WERI-Rb-1 (cell line): ENCODE results near the gene CAV2.

Source experiments
- DNase-seq: peaks from one replicate; pipeline ENCODE4 v3.0.0-alpha.2; 2020
- H3K27ac ChIP-seq: fragments of 250-450 bp; sonication (Bioruptor Pico); 2 replicates; pipeline ENCODE4 v1.5.1; 2020; ENCODE audit warnings: mild to moderate bottlenecking, moderate library complexity
- H3K27me3 ChIP-seq: fragments of 250-450 bp; sonication (Bioruptor Pico); 2 replicates; pipeline ENCODE4 v1.5.1; 2021; ENCODE audit warnings: mild to moderate bottlenecking, low read depth, moderate library complexity; ENCODE audit not compliant: insufficient read depth, severe bottlenecking
- H3K36me3 ChIP-seq: fragments of 250-450 bp; sonication (Bioruptor Pico); 2 replicates; pipeline ENCODE4 v1.5.1; 2020; ENCODE audit warnings: mild to moderate bottlenecking, moderate library complexity
- H3K4me3 ChIP-seq: 2 replicates; pipeline ENCODE4 v1.5.1; 2011; ENCODE audit warnings: low read depth, mild to moderate bottlenecking, control low read depth, low read length
- H3K9me3 ChIP-seq: fragments of 250-450 bp; sonication (Bioruptor Pico); 2 replicates; pipeline ENCODE4 v1.5.1; 2021; ENCODE audit warnings: mild to moderate bottlenecking, moderate library complexity; ENCODE audit not compliant: severe bottlenecking
- TF ChIP-seq, protein P1 (sequence below): IDR thresholded peaks from 2 replicates; pipeline ENCODE4 v1.5.1; 2011; ENCODE audit warnings: low read depth, mild to moderate bottlenecking, control low read depth, inconsistent platforms, low read length

The CAV2 gene

GRCh38 chr7:116505278-116505677 lies 5.7 kb downstream of the CAV2 start:
- peaks cover 59% of the 10 kb centered on the region for H3K27me3 ChIP-seq
- no peak overlapping the region for H3K4me3 ChIP-seq
- TF ChIP-seq, protein P1, sequence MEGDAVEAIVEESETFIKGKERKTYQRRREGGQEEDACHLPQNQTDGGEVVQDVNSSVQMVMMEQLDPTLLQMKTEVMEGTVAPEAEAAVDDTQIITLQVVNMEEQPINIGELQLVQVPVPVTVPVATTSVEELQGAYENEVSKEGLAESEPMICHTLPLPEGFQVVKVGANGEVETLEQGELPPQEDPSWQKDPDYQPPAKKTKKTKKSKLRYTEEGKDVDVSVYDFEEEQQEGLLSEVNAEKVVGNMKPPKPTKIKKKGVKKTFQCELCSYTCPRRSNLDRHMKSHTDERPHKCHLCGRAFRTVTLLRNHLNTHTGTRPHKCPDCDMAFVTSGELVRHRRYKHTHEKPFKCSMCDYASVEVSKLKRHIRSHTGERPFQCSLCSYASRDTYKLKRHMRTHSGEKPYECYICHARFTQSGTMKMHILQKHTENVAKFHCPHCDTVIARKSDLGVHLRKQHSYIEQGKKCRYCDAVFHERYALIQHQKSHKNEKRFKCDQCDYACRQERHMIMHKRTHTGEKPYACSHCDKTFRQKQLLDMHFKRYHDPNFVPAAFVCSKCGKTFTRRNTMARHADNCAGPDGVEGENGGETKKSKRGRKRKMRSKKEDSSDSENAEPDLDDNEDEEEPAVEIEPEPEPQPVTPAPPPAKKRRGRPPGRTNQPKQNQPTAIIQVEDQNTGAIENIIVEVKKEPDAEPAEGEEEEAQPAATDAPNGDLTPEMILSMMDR = no peak
- DNase-seq = no peak
- no peaks in the 10 kb centered on the region for H3K36me3 ChIP-seq
- no peaks in the 10 kb centered on the region for H3K9me3 ChIP-seq
- H3K27ac ChIP-seq = no peak overlapping the region

DNA sequence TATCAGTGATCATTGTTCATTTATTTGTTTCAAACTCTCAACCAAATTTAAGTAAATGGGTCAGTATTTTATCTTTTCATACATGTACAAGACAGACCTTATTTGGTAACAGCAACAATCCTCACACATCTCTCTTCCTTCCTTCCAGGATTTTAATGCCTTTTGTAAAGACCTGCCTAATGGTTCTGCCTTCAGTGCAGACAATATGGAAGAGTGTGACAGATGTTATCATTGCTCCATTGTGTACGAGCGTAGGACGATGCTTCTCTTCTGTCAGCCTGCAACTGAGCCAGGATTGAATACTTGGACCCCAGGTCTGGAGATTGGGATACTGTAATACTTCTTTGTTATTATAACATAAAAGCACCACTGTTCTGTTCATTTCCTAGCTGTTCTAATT lies 6.3 kb downstream of the CAV2 start:
- DNase-seq = no peak

GRCh38 chr7:116509982-116510579 lies 10.5 kb downstream of the CAV2 start:
- DNase-seq = no peak
- Histone ChIP-seq H3K4me3 (no peak overlapping the region), H3K27ac (no peak overlapping the region)

More for the DNA sequence above, 6.3 kb downstream of the CAV2 start:
- Histone ChIP-seq H3K27me3 (peaks cover 59% of the 10 kb centered on the region), H3K27ac (no peak overlapping the region), H3K36me3 (no peaks in the 10 kb centered on the region), H3K9me3 (no peaks in the 10 kb centered on the region), H3K4me3 (no peak overlapping the region)
- TF ChIP-seq, protein P1 = no peak

DNA sequence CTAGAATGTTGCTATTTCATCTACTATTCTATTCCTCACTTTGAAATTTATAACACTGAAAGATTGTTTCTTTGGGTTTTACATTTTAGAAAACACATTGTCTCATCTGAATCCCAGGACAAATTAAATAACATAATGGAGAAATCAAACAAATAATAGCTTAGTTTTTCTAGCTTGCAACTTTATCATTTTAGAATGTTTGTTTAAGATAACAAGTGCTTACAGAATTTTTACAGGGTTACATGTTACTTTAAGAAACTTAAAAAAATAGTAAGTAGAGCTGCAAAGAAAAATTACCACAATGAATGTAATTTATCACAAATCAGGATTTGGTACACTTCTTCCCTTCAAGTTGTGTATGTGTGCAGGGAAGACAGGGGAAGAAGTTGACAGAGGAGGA lies 11.3 kb downstream of the CAV2 start:
- H3K36me3 ChIP-seq = no peaks in the 10 kb centered on the region
- no peak overlapping the region for H3K4me3 ChIP-seq
- H3K27me3 ChIP-seq = peaks cover 62% of the 10 kb centered on the region
- no peak overlapping the region for H3K27ac ChIP-seq
- TF ChIP-seq, protein P1 = no peak
- H3K9me3 ChIP-seq = no peaks in the 10 kb centered on the region
- no peak for DNase-seq

More at GRCh38 chr7:116509982-116510579, 10.5 kb downstream of the CAV2 start:
- Histone ChIP-seq H3K36me3 (no peaks in the 10 kb centered on the region), H3K27me3 (peaks cover 62% of the 10 kb centered on the region), H3K9me3 (no peaks in the 10 kb centered on the region)
- TF ChIP-seq, protein P1 = no peak

DNA sequence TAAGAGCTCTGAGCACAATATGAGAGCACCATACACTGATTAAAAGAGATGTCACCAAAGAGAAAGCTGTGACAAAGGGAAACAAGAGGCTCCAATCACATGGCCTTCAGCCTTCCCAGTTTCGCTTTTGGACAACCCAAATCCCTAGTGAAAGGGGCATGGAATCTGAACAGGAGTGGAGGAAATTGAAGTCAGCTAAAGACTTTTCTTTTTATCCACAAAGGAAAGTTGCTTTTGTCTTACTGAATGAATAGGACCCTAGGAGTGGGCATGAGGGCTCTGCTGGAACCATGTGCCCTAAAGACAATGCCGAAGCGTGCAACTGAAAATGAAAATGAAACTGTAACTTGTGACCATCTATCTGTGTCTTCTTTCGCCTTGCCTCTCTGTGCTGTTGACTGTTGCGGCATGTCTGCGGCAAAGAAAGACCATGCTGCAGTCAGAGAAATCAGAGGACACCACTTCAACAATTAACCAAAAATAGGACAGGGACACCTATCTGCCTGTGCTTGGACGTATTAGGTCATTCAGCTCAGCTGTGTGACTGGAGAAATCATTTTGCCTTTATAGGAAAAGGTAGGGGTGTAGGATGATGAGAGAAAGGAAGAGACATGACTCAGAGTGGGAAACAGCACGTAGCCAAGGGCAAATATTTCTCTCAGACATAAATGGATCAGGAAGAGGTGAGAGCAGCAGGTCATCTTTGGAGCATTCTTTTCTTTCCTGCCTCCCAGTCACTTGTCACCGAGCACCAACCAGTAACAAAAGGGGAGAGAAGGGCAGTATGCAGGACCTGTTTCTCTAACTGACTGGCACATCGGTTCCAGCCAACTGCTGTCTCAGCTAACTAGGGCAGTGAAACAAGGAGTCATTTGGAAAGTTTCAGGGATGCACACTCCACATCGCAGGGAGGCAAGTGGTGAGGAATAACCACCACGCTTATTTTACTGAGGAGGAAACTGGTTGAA lies 12.3 kb downstream of the CAV2 start:
- no peak for DNase-seq
- H3K4me3 ChIP-seq = no peak overlapping the region

More for the DNA sequence above, 12.3 kb downstream of the CAV2 start:
- no peaks in the 10 kb centered on the region for H3K36me3 ChIP-seq
- no peak overlapping the region for H3K27ac ChIP-seq
- H3K27me3 ChIP-seq = peaks cover 63% of the 10 kb centered on the region
- TF ChIP-seq, protein P1 = no peak
- no peaks in the 10 kb centered on the region for H3K9me3 ChIP-seq
